GM12875 (cell line): ENCODE results near the gene NKX2-3.

ENCODE experiments used
- H3K4me3 ChIP-seq: one replicate; pipeline ENCODE4 v1.5.1; 2011; ENCODE audit warnings: low read depth, low read length, control low read depth
- TF ChIP-seq, protein P1 (sequence below): IDR thresholded peaks from 2 replicates; pipeline ENCODE4 v1.5.1; 2011; ENCODE audit warnings: low read depth, mild to moderate bottlenecking, control low read depth, inconsistent platforms, low read length, moderate library complexity, borderline replicate concordance; ENCODE audit not compliant: insufficient read depth

Gene NKX2-3

DNA sequence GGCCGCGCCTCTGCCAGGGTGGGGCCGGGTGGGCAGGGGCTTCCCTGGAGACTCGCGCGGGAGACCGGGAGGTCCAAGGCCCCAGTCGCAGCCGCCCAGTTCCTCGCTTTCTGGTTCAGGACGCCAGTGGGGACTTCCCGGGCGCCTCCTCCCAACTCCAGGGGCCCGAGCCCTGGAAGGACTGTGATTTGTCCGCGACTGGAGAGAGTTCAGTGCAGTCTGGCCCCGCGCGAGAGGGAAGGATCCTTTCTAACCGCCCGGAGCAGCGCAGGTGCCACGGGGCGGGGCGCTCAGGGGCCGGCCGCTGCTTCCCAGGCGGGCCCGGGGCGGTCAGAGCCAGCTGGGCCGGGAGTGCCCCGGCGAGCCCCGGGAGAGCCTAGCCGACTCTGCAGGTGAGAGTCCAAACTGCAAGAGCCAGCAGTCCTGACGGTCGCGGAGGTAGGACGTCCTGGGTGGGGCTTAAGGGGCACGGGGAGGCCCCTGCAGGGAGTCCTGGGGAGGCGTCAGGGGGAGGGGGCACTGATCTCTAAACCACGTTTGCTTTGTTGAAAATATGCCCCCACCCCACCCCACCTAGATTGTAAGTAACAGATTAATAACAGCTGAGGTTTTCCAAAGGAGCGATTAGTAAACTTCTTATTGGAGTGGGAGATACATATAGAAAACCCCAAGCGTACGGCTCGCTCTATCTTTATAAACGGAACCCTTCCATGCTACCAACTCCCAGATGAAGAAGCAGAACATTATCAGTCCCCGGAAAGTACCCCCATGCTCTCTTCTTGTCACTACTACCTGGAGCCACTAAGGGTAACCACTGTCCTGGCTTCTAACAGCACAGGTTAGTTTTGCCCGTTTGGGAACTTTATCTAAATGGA is 8.2 kb downstream of the NKX2-3 start:
- H3K4me3 ChIP-seq, result no peak overlapping the region
- TF ChIP-seq, protein P1, sequence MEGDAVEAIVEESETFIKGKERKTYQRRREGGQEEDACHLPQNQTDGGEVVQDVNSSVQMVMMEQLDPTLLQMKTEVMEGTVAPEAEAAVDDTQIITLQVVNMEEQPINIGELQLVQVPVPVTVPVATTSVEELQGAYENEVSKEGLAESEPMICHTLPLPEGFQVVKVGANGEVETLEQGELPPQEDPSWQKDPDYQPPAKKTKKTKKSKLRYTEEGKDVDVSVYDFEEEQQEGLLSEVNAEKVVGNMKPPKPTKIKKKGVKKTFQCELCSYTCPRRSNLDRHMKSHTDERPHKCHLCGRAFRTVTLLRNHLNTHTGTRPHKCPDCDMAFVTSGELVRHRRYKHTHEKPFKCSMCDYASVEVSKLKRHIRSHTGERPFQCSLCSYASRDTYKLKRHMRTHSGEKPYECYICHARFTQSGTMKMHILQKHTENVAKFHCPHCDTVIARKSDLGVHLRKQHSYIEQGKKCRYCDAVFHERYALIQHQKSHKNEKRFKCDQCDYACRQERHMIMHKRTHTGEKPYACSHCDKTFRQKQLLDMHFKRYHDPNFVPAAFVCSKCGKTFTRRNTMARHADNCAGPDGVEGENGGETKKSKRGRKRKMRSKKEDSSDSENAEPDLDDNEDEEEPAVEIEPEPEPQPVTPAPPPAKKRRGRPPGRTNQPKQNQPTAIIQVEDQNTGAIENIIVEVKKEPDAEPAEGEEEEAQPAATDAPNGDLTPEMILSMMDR, result no peak

DNA sequence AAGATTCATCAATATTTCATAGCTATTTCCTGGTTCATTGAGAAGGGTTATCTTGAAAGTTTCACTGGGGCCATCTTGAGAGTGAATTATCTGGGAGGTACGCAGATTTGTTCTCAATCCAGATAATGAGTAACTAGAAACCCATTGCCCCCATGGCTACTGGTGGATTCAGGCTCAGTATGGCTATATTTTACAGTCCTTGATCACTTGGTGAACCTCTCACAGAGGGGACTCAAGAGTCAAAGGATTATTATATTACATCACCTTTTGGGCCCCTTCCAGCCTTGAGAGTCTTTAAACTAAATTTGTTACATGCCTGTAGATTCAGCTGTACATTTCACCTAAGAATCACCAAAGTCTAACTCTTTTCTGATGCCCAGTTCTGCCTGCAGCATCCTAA is 11.6 kb downstream of the NKX2-3 start:
- no peak overlapping the region for H3K4me3 ChIP-seq
- TF ChIP-seq, protein P1, result no peak

DNA sequence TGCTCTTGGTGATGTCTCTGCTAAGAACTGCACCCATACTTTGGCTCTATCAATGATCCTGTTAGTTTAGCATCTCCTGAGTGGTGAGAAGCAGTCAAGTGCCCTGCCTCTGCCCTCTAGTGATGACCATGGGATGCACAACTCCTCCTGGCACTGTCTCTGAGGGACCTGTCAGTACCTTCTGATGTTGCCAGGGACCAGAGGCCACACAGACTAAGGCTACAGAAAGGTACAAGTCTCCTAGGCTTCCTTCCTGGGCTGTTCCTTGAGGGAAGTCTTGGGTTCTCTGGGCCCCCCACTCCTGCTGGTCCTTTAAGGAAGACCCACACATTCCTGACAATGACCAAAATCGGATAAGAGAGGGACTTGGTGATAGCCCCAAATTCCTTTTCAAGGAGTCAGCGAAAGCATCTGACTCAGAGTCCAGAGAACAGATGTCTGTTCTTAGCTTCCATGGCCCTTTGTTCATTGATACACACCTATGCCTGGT is 15.3 kb downstream of the NKX2-3 start:
- no peak overlapping the region for H3K4me3 ChIP-seq
- TF ChIP-seq, protein P1, result peak; percentile 58; the same call in 1 of the 2 replicates

DNA sequence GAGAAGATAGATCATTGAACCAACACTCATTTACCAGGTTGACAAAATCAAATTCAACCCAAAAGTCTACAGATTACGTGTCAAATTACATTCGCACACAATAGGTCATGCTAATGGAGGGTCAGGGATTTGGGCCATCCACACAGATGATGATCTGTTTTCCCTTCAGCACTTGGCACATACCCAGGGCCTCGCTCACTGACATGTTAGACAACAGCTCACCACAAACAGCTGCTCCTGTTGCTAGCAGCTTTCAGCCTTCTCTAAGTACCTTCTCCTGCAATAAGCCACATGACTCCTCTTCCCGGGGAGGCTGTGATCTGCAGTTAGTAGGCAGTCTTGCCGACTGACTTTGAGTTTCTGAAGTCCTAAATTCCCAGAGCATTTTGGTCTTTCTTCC is 18.4 kb downstream of the NKX2-3 start:
- TF ChIP-seq, protein P1, result no peak
- no peak overlapping the region for H3K4me3 ChIP-seq

DNA sequence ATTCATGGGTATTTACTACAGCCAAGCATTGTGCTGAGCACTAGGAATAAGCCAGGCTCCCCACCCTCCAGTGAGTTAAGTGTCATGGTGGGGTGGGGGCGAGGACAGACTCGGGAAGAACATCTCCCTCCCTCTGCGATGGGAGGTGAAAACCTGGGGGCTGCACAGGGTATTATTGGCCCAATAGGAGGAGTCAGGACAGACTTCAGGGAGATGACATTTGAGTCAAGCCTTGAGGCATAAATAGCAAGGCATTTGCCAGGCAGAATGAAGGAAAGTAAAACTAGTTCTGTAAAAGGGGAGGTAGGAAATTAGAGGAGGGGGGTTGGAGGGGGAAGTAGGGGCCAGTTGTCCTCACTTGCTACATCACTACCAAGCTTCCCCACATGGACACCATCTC is 18.9 kb downstream of the NKX2-3 start:
- H3K4me3 ChIP-seq, result no peak overlapping the region
- TF ChIP-seq, protein P1, result no peak

DNA sequence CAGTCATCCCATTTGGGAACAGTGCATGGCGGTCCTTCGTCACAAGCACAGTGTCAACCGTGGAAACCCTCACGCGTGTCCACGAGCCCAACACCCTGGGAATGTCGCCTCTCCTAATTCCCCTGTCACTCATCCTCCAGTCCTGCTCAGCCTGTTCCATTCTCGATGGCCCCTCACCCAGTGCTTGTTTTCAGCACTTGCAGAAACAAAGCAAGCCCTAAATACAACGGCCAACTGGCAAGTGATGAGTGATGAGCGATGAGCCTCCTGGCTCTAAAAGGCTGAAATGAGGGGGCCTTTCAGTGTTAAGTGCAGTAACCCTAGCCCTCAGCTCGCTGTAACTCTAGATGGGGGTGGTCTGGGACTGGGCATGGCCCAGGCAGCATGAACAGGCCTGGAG is 22.6 kb downstream of the NKX2-3 start:
- TF ChIP-seq, protein P1, result no peak
- no peak overlapping the region for H3K4me3 ChIP-seq
